ENCODE measurements around the gene KCNB1. TPM values are rescaled to one million over a fixed set of nuclear protein-coding genes. Genes with fewer than 3 reads are reported as not detected.

KCNB1 gene
- under 0.01 TPM in 1 of 2 replicates, not detected in the other for total RNA-seq

DNA sequence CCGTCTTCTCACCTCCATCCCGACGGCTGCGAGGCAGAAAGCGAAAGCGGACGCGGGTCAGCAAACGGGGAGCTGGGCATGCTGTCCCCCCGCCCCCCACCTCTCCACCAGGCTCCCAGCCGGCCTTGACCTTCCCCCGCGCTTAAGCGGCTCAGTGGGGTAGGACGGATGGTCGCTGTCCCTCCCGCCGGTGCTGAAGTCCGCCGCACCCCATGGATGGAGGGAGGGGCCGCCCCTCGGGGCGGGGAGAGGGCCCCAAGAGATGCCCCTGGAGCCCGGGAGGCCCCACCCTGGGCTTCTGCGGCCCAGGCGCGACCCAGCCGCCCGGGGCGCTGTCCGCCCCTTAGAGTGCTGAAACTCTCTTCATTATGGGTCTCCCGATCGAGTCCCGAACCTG lies at the start of gene KCNB1:
KCNB1 (minus strand) TSS at position 48 of the 397 bp plus-strand sequence. CDS start 188 bp downstream, outside the sequence.

Other genes with a start within 250 kb of the KCNB1 start
- 15.8 and 28.2 TPM in 2 replicates for gene ZNFX1, start 204.6 kb downstream of the KCNB1 start, total RNA-seq
- 0.24 TPM in 1 of 2 replicates, not detected in the other for gene PTGIS, start 85.5 kb upstream of the KCNB1 start, total RNA-seq
- gene B4GALT5, start 231.2 kb upstream of the KCNB1 start, total RNA-seq, result 14.9 and 28.2 TPM in 2 replicates

Data from tracheal epithelial cell (primary cell).